ENCODE data around the gene SEC14L5. TPM values are rescaled to one million over a fixed set of nuclear protein-coding genes. Genes with fewer than 3 reads are reported as not detected.

SEC14L5 gene
- polyA plus RNA-seq, 1 donor = 0.12 TPM

DNA sequence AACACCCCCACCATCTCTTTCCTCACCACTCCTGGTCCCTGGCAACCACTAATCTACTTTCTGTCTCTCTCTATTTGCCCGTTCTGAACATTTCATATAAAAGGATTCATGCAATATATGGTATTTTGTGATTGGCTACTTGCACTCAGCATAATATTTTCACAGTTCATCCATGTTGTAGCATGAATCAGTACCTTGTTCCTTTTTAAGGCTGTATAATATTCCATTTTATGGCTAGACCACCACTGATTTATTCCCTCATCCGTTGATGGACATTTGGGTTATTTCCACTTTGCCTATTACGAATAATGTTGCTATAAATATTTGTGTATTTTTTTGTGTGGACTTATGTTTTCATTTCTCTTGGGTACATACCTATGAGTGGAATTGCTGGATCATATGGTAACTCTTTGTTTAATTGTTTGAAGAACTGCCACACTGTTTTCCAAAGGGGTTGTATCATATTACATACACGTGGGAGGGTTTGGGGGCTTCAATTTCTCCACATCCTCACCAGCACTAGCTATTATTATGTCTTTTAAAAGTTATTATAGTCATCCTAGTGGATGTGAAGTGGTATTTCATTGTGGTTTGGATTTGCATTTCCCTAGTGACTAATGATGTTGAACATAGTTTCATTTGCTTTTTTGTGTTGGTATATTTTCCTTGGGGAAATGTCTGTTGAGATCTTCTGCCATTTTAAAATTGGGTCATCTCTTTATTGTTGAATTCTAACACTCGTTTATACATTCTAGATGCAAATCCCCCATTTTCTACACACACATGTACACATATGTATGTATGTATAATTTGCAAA is 26.3 kb downstream of the SEC14L5 start:
- DNase-seq = no peak

DNA sequence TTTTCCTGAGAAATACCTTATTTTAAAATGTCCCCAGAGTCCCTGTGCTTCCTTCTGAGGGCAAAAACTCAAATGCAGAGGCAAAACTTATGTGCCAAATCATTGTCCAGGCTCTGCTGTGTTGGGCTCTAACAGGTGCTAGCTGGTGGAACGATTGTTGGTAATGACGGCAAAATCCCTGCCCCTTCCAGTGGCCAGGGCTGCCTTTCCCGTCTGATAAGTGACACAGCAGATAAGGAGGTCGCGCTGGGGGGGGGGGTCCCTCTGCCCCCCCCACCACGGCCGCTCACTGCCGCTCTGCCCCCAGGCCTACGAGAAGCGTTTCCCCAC is 29.1 kb downstream of the SEC14L5 start:
- no peak for DNase-seq

DNA sequence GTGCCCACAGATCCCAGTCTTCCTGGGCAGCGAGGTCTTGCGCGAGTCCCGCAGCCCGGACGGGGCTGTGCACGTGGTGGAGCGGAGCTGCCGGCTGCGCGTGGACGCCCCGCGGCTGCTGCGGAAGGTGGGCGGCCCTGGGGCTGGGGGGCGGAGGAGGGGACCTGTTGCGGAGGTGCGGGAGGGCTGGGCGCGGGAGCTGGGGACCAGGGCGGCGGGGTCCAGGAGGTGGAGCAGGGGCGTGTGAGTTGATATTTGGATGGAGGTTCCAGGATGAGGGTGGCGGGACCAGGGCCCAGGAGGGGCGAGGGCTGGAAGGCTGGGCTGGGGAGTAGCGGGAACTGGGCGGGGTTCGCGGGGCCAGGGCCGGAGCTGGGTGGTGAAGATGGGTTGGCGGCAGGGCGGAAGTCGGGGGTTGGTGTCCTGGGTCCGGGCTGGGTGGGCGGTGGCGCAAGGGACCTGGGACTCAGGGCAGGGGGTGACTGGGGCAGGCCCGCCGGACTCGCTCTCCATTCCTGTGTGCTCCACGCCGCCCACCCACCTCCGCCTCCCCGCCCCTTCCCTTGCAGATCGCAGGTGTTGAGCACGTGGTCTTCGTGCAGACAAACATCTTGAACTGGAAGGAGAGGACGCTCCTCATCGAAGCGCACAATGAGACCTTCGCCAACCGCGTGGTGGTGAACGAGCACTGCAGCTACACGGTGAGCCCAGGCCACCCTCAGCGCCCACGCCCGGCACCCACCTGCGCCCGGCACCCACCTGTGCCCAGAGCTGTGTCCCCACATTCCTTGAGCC is 29.6 kb downstream of the SEC14L5 start:
- no peak for DNase-seq

DNA sequence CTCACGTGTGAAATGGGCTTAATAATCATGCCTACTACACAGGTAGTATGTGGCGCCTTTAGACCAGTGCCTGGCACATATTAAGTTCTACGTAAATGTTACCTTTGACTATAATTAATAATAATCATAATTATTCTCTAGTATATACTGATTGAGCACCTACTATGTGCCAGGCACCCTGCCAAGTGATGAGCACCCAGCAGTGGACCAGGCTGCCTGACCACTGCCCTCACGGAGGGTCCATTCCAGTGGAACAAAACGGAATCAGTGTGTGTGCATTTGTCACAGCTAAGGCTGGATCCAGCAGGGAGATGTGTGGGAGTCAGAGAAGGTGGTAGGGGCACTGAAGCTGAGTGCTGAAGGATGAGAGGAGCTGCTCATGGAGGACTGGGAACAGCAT is 30.5 kb downstream of the SEC14L5 start:
- no peak for DNase-seq

DNA sequence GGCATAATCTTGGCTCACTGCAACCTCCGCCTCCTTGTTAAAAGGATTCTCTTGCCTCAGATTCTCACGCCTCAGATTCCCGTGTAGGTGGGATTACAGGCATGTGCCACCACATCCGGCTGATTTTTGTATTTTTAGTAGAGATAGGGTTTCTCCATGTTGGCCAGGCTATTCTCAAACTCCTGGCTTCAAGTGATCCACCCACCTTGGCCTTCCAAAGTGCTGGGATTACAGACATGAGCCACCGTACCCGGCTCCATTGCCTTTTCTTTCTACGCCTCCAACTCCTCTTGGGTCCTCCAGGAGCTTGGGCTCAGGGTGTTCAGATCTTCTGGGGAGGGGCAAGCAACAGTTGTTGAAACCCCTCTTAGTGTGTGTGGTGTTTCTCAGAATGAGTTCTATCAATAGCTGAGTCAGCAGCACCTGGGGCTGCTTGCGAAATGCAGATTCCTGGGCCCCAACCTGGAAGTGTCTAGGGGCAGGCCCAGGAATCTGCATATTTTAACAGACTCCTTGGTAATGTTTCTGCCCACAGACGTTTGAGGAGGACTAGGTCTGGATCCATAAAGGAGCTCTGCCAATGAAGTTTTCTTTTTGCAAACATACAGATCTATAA is 31.4 kb downstream of the SEC14L5 start:
- DNase-seq = no peak

DNA sequence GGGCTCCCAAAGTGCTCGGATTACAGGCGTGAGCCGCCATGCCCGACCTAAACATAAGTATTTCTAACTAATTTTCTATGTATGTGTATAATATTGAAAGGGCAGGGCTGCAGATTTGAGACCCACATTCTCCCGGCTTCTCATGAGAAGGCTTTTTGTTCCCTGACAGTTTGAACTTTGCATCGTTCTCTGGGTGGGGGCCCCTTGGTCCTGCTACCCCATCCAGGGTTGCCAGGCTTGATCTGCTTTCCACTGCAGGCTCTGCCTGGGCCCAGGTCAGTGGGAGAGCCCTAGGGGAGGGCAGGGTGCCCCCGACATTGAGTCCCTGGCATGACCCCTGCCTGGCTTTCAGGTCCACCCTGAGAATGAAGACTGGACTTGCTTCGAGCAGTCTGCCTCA is 32.3 kb downstream of the SEC14L5 start:
- DNase-seq = no peak

DNA sequence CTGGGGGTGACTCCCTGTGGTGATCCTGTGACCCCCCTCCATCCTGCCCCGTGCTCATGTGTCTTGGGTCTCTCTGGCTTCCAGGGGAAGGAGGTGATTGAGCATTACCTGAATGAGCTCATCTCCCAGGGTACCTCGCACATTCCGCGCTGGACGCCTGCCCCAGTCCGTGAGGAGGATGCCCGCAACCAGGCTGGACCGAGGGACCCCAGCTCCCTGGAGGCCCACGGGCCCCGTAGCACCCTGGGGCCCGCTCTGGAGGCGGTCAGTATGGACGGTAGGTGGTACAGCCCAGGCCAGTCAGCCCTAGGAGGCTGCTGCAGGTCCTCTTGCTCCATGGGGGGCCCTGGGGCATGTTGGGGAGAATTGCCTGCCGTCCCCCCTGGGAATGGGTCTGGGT is 33.6 kb downstream of the SEC14L5 start:
- no peak for DNase-seq

DNA sequence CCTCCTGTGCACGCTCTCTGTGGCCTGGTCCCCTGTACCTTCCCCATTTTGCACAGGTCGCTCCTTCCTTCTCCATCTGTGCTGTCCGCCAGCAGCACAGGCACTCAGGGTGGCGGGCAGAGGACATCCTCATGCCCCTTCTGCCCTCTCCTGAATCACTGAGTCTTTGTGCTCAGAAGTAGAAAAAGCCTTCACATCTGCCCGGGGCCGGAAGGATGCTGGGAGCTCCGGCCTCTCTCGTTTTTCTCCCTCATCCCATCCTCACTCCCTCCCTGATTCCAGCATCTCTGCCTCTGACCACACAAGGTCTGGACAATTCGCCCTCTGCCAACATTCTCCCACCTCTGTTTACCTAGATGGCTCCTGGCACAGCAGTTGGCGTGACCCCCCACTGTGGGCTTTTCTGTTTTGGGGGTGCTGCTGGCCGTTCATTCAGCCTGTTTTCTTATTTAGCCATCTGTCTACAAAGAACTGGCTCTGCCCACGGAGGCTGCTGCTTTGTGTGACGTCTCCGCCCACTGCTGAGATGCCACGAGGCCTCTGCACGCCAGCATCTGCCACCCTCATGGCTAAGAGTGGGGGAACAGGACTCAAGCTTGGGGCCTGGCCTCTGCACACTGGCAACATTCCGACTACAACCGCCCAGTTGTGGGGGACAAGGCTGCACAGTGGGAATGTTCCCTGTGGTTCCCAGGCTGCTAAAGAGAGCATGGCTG is 36.7 kb downstream of the SEC14L5 start:
- no peak for DNase-seq

DNA sequence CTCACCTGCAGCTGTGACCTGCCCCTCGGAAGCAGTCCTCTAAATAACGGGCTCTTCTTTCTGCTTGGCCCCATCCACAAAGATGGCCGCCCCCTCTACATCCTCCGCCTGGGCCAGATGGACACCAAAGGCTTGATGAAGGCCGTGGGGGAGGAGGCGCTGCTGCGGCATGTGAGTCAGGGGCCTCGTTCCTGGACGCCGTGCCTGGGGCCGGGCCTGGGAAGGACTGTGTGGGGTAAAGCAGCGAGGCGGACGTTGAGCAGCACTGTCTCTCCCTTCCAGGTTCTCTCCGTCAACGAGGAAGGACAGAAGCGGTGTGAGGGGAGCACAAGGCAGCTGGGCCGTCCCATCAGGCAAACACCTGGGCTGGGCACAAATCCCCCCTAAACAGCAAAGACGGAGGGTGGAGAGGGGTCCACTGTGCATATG is 42.5 kb downstream of the SEC14L5 start:
- DNase-seq = no peak

DNA sequence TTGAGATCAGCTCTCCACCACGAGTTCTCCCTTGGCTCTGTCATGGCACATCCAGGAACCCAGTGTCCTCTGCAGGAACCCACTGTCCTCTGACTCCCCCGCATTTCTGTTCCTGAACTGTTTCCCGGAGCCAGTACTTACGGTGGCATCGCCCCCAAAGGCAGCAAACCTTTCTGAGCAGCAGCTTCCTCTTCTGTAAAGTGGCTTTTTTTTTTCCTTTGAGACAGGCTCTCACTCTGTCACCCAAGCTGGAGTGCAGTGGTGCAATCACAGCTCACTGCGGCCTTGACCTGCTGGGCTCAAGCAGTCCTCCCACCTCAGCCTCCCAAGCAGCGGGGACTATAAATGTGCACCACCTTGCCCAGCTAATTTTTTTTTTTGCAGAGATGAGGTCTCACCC is 43.4 kb downstream of the SEC14L5 start:
- no peak for DNase-seq

DNA sequence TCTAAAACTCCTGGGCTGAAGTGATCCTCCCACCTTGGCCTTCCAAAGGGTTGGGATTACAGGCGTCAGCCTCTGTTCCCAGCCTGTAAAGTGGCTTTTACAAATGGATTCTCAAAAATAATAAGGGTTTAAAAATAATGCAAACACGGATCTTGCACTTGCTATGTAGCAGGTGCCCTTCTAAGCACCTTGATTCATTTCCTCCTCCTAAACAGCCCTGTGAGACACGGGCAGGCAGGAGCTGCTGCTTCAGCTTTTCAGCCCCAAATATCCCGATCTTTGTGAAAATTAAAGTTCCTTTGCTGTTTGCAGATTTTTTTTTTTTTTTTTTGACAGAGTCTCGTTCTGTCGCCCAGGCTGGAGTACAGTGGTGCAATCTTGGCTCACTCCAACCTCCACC is 43.9 kb downstream of the SEC14L5 start:
- no peak for DNase-seq

DNA sequence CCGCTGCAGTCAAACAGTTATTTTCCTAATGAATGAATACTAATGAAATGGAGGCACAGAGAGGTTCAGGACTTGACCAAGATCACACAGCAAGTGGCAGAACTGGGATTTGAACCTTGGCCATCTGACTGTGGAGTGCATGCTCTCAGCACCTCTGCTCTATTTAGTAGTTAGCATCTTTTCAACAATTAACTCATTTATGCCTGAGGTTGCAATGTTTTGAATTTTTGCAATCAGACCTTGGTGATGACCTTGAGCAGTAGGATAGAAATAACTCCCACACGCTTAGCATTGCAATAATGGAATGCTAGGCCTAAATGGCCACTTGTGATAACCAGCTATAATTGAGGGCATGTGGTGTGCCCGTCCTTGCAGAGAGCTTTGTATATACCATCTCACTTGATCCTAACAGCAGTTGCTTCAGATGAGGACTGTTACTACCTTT is 44.6 kb downstream of the SEC14L5 start:
- DNase-seq = no peak

DNA sequence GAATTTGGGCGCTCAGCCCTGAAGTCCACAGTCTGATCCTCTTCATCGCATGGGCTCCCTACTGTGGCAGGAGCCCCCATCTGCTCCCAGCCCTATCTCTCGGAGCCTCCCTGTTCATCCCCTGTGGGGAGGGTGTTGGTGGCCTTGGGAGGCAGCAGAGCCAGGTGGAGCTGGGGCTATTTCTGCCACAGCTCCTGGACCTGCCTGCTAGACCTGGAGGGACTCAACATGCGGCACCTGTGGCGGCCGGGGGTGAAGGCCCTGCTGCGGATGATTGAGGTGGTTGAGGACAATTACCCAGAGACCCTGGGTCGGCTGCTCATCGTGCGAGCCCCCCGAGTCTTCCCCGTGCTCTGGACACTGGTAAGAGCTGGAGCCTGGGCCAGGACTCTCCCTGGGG is 45.1 kb downstream of the SEC14L5 start:
- no peak for DNase-seq

DNA sequence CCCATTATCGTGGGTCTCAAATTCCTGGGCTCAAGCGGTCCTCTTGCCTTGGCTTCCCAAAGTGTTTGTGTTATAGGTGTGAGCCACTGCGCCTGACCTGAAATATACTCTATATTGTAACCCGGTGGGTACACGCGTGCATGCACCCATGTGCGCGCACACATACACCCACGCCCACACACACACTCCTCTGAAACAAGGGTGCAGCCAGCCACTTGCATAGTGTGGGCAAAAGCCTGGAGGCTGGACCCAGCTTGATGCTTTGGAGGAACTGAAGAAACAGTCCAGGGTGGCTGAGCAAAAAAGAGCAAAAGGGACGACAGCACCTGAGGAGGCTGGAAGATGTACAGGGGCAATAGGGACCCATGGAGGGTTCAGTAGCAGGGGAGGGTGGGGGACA is 45.7 kb downstream of the SEC14L5 start:
- DNase-seq = no peak

DNA sequence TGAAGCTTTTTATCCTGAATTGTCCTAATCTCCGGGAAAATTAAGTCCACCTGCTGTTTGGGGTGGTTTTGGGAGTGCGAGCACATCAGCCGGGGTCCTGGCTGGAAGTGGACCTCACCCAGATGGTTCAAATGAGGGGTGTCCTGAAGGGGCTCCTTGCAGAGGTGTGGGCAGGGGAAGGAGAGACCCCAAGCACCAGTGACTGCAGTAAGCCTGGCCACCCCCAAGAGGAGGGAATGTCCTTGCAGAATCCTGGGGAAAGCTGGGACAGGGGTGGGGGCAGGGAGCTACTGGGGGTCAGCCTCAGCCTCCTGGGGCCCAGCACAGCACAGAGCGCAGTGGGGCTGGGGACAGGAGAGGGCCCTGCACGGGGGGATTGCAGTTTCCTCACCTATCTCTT is 46.2 kb downstream of the SEC14L5 start:
- no peak for DNase-seq

DNA sequence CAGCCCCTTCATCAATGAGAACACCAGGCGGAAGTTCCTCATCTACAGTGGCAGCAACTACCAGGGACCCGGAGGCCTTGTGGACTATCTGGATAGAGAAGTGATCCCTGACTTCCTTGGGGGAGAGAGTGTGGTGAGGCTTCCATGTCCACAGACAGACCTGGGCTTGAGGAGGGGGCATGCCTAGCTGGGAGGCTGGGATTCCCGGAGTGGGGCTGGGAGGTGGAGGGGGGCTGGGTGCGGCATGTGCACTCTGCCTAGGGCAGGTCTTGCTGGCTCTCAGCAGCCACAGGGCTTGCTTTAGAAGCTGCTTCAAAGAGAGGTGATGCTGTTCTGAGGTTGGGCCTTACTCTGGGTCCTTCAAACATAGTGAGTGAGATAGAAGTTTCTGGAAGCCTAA is 47.8 kb downstream of the SEC14L5 start:
- no peak for DNase-seq

DNA sequence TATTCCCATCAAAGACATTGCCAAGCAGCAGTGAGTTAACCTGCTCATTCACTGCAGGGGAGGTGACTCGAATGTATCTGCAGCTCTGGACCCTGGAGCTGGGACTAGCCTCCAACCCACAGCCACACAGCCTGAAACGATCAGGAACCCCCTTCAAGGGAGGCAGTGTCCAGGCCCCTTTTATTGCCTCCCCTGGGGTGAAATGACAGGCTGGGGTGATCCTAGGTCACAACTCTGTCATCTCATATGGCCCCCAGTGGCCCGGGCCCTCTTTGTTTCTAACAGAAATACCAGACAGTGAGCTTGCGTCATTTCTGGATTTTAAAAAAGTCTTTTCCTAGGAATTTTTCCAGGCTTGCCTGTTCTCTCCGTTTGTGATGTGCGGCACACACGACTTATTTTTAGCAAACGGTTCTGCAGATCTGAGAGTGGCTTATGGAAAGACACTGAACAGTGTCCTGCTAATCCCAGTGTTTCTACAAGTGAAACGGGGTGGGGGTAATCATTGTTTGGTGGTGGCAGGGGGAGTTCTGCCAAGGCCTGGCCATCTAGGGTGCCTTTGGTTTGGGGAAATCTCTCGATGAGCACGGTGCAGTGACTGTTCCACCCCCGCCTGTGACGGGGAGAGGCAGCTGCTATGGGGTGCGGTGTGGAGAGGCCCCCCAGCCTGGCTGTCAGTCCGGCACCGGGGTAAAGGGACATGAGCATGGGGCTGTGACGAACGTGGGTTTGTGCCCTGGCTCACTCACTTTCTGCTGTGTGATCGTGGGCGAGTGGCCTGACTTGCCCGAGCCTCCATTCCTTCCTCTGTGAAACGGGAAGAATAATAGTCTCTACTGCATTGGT is 48.4 kb downstream of the SEC14L5 start:
- no peak for DNase-seq

DNA sequence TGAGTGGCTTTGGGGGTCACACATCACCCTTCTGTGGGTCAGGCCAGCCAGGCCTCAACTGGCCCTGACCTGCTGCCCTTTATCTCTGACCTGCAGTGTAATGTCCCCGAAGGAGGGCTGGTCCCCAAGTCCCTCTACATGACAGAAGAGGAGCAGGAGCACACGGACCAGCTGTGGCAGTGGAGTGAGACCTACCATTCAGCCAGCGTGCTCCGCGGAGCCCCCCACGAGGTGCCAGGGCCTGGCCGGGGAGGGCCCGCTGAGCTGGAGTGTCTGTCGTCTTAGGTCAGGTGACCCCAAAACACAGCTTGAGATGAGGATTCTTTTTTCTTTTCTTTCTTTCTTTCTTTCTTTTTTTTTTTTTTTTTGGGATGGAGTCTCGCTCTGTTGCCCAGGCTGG is 49.1 kb downstream of the SEC14L5 start:
- DNase-seq = no peak

DNA sequence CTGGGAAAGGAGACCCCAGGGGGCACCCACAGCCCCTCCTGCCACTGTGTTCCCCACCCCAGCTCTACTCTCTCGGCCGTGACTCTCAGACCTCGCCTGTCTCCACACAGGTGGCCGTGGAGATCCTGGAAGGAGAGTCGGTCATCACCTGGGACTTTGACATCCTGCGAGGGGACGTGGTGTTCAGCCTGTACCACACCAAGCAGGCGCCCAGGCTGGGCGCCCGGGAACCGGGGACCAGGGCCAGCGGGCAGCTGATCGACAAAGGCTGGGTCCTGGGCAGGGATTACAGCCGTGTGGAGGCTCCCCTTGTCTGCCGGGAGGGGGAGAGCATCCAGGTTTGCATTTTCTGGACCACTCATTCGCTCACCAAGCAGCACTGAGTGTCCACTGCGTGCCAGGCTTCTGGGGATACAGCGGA is 50.2 kb downstream of the SEC14L5 start:
- DNase-seq = no peak

DNA sequence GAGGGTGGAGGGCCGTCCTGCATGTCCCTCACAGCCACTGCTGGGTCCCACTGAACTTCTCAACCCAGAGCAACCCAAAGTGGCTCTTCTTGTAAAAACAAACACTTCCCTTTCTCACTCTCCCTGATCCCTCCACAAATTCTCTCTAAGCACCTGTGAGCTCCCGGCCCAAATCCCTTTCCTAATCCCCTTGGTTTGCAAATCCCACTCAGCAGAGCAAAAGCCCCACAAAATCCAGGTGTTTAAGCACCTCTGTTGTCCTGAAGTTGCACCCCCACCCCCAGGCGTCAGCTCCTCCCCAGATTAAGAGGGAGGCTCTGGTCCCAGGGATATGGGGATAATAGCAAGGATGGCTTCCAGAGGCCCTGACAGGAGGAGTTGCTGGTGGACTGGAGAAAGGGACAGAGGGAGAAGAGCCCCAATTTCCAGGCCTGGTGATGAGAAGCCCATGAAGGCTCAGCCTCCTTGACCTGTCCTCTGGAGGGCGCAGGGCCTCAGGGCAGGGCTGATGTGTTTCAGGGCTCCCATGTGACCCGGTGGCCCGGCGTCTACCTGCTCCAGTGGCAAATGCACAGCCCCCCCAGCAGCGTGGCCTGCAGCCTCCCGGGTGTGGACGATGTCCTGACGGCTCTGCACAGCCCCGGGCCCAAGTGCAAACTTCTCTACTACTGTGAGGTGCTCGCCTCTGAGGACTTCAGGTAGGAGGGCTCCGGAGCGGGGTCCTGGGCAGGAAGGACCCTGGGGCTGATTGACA is 52.6 kb downstream of the SEC14L5 start:
- DNase-seq = no peak

DNA sequence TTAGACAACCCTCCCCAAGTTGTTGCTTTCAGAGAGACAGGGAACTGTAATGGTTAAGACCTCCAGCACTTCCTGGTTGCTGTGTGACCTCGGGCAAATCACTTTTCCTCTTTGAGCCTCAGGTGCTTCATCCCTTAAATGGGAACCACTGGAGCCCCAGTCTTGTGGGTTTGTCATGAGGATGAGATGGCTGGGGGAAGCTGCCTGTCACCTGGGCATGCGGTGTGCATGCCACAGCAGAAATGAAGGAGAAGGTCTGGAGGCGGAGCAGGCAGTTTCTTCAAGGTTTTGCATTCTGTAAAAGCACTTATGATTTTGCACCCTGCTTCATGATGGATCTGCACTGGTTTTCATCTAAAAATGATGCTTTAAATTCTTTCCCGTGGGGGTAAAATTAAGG is 53.5 kb downstream of the SEC14L5 start:
- DNase-seq = no peak

Measured in left kidney (tissue), 2 donors.